Amygdala (tissue), 56 donors: ENCODE measurements around the gene PRPF6.
"Not testable (repeated sequence)": the region's sequence is repeated elsewhere in the genome, so short reads cannot be mapped to it uniquely, and the experiment has no call there.

Source experiments
- DNase-seq, 56 donors: peaks; one replicate each; lab custom pipeline; 2025; lab: John Stamatoyannopoulos, UW

PRPF6 gene

DNA sequence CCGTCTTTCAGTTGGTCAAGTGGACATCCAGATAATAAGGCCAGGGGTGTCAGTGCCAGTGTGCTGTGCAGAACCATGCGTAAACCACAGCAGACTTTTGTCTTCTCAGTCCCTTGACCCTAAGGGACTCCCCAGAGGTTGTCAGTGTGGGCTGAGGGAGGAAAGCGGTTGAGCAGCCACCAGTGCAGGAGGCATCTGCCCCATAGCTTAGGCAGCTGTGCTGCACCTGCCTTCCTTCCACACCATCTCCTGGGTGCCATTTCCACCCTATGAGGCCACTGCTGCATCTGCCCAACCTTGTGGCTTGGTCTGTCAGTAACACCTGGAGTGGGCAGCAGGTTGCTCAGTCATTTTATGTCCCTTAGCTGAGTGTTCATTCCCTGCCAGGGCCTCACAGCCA lies 26.0 kb downstream of the PRPF6 start:
- no peak for DNase-seq

DNA sequence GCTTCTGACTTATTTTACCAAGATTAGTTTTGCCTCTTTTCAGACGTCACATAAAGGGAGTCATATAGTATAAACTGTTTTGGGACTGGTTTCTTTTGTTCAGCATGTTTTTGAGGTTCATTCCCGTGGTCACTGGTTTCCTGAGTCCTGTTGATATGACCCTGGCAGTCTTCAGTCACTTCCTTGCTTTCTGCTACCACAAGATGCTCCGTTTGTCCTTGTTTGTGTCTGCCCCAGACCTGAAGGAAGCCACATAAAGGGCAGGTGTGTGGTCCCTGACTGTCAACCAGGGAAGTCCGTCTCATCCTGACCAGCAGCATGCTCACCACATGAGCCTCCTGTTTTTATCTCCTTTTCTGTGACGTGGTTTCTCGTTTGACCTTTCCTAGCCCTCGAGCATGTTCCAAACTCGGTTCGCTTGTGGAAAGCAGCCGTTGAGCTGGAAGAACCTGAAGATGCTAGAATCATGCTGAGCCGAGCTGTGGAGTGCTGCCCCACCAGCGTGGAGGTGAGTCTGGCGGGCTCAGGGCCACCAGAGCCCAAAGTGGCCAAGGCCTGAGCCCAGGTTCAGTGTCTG lies 29.0 kb downstream of the PRPF6 start:
- no peak for DNase-seq

DNA sequence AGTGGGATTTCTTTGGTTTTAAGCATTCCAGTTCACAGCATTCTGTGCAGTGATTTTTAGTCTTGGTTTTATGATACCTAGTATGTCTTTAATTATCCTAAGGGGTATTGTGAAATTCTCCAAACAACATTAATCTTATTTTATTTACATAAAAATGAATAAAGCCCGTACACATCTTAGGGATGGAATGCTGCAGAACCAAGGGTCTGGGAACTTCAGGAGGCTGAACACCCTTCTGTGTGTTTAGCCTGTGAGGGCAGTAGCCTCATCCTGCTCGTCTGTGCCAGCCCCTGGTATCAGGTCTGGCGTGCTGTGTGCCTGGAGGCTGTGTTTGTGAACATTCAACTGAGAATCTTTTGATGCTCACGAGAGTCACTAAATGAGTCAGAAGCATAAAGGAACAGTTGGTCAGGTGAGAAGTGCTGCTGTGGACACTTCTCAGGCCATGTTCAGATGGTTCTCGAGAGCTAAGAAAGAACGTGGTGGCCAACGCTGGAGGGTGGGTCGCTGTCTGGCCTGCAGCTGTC lies 29.8 kb downstream of the PRPF6 start:
- DNase-seq, result no peak

DNA sequence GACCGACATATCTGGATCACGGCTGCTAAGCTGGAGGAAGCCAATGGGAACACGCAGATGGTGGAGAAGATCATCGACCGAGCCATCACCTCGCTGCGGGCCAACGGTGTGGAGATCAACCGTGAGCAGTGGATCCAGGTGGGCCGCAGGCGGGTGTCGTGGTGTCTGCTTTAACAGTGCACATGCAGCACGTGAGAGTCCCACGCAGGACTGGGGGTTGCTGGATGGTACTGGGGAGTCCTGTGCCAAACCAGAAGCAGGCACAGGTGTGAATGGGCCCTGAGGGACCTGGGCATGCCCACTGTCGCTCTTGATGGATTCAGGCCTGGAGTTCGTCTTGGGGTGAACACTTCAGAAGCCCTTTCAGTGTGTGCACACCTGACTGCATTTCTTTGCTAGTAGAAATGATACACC lies 30.4 kb downstream of the PRPF6 start:
- no peak for DNase-seq

DNA sequence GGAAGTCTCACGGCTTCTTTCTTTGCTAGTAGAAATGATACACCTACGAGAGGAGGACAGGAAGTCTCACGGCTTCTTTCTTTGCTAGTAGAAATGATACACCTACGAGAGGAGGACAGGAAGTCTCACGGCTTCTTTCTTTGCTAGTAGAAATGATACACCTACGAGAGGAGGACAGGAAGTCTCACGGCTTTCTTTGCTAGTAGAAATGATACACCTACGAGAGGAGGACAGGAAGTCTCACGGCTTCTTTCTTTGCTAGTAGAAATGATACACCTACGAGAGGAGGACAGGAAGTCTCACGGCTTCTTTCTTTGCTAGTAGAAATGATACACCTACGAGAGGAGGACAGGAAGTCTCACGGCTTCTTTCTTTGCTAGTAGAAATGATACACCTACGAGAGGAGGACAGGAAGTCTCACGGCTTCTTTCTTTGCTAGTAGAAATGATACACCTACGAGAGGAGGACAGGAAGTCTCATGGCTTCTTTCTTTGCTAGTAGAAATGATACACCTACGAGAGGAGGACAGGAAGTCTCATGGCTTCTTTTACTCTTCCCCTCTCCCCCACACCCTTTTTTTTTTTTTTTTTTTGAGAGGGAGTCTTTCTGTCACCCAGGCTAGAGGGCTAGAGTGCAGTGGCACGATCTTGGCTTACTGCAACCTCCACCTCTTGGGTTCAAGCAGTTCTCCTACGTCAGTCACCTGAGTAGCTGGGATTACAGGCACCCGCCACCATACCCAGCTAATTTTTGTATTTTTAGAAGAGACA lies 31.6 kb downstream of the PRPF6 start:
- DNase-seq, result not testable (repeated sequence)

DNA sequence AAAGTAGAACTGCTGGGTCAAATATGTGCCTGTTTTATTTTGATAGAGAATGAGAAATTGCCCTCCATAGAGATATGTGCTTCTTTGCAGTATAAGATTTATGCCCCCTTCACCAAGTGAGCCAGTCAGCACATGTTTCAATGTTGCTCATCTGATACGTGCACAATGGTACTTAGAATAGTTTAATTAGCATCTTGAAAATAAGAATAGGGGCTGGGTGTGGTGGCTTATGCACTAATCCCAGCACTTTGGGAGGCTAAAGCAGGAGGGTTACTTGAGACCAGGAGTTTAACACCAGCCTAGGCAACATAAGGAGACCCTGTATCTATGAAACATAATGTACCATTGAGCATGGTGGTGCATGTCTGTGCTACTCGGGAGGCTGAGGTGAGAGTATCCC lies 34.7 kb downstream of the PRPF6 start:
- no peak for DNase-seq

DNA sequence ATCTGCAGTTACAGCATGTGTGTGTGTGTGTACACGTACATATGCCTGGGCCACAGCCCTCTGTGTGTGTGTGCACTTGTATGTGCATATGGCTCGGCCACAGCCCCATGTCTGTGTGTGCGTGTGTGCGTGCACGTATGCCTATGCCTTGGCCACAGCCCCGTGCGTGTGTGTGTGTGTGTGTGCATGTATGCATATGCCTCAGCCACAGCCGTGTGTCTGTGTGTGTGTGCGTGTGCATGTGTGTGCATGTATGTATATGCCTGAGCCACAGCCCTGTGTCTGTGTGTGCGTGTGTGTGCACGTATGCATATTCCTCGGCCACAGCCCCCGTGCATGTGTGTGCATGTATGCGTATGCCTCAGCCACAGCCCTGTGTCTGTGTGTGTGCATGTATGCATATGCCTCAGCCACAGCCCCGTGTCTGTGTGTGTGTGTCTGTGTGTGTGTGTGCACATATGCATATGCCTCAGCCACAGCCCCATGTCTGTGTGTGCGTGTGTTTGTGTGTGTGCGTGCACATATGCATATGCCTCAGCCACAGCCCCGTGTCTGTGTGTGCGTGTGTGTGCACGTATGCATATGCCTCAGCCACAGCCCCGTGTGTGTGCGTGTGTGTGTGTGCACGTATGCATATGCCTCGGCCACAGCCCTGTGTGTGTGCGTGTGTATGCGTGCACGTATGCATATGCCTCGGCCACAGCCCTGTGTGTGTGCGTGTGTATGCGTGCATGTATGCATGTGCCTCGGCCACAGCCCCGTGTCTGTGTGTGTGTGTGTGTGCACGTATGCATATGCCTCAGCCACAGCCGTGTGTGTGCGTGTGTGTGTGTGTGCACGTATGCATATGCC lies 40.4 kb downstream of the PRPF6 start:
- DNase-seq, result no peak

DNA sequence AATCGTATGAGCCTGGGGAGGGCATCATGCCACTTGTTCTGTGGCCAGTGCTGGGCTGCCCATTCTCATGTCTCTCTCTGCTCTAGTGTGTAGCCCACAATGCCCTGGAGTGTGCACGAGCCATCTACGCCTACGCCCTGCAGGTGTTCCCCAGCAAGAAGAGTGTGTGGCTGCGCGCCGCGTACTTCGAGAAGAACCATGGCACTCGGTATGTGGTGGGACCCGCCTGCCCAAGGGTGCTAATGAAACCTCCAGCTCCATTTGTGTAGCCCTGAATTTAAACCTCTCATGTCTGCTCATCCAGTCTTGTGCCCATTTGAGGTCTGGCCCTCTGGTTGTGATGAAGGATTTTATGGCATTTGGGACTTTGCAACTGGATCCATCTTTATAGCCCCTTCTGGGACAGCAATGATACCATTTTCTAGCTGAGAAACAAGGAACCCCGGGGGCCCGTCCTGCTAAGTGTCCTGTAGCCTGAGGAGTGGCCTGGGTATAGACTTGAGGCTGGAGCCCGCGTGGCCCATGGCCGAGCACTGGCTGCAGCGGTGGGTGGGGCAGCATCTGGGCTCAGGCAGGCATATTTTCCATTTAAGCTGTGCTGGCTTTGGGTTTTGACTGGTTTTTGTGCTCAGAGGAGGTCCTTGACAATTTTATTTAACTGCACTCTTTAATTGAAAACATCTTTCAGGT lies 41.9 kb downstream of the PRPF6 start:
- DNase-seq, result no peak

DNA sequence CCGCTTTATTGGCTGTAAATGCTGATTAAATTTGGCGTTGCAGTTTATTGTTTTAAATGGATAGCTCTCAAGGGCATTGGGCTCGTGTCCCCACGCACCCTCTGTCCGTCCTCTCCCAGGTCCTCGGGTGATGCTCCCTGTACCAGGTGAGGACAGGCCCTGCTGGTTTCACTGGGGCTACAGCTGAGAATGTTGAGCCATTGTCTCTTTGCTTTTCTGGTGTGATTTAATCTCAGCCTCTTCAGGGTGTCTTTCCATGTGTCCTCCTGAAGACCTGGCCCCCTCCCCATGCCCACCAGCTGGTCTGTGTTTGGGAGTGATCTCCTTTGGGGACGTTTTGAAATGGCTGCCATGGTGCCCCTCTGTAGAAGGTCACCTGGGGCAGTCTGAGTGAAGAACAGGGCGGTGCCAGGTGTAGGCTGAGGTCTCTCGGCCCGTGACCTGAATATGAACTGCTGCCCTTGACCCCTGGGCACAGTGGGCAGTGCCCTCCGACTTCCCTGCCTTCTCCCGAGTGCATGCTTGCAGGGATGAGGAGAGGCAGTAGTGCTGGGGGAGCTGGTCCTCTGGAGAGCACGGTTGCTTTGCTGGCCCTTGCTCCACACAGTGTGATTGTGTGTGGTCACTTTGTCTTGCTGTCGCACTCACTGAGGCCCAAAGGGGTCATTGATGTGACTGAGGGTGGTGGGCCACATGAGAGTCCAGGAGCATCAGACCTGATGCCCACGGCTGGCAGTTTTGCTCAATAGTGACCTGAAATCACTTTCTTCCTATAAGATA lies 42.6 kb downstream of the PRPF6 start:
- DNase-seq, result no peak

DNA sequence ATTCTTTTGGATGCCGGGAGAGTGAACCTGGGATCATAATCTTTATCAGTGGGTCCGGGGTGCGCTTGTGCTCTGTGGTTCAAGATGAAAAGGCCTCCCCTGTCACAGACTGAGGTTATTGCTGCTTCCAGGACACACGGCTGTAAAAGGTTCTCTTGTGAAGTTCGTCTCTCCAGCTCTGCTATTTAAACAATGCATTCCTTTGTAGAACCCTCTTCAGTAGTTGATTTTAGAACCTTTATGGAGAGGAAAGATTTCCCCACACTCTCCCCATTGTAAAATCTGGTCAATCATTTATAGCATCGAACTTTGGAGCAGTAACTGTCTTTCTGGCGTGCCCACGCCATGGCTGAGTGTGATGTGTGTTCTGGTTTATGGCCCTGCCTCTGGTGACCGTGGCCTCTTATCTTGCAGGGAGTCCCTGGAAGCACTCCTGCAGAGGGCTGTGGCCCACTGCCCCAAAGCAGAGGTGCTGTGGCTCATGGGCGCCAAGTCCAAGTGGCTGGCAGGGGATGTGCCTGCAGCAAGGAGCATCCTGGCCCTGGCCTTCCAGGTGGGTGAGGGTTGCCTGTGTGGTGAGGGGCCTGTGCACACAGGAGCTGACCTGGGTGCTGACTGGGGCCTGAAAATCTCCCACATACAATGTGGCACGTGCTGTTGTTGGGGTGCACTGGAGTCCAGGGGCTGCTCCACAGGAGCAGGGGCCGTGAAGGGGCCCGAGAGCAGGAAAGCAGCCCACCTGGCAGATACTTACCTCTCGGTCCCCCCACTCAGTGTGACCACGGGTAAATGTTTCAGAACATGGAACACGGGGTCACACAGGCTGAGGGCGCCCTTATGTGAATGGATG lies 43.4 kb downstream of the PRPF6 start:
- DNase-seq, result no peak

DNA sequence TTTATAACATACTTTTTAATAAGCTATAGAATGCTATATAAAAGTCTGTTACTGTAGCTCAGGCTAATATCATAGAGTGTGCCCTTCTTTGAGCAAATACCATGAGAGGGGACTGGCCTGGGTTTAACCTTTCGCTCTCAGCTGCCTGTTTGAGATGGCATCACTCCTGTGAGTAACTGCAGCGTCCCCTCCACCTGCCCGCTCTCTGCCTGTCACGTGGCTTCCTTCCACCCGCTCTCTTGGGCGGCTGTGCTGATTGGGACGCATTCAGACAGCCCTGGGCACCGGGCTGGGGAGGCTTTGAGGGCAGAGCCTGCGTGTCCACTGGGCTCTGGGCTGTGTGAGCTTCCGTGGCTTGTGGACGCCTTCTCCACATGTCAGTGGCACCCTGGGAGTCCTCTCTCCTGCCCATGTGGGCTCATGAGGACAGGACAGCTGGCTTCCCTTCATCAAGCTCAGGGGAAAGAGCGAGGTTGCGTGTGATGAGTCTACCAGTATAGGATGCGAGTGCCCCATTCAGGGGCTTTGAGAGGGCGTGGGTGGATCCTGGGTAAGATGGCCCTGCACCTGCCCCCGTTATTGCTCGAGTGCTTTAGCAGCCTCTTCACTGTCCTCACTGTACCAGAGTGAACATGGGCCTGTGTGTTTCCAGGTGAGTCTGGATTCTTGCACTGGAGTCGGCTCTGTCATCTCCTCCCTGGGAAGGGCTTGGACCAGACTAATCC lies 44.3 kb downstream of the PRPF6 start:
- no peak for DNase-seq

DNA sequence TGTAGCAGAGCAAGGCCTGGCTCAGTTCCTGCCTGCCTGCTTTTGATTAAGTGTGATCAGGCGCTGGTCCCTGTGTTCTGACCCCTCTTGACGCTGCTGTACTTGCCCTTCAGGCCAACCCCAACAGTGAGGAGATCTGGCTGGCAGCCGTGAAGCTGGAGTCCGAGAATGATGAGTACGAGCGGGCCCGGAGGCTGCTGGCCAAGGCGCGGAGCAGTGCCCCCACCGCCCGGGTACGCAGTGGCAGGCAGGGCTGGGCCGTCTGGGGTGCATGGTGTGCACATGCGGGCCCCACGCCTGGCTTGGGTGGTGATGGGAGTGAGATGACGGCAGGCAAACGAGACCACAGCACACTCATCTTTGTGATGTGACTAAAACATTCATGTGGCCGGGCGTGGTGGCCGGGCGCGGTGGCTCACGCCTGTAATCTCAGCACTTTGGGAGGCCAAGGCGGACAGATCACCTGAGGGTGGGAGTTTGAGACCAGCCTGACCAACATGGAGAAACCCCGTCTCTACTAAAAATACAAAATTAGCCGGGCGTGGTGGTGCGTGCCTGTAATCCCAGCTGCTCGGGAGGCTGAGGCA lies 45.0 kb downstream of the PRPF6 start:
- DNase-seq, result no peak

DNA sequence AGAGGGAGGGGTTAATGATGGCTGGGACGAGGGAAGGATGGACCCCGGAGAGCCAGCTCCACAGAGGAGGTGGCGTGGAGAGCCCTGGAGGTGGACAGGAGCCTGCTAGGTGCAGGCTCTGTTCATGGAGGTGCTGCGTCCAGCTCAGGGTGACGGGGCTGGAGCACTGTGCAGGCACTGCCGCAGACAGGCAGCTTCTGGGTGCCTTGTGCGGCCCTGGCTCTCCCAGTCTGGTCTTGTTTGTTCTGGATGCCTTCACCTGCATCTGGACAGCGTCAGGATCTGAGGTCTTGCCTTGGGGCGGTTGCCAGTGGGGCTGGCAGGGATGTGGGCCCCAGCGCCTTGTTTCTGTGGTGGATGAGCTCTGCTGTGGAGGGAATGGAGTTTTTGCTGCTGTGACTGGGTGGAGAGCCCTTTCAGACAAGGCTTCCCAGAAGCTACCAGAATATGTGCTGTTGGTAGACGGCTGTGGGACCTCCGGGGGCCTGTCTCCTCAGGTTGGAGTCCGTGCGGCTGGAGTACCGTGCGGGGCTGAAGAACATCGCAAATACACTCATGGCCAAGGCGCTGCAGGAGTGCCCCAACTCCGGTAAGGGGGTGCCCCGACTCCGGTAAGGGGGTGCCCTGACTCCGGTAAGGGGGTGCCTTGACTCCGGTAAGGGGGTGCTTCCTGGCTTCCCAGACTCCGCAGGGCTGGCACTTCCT lies 47.2 kb downstream of the PRPF6 start:
- no peak for DNase-seq

DNA sequence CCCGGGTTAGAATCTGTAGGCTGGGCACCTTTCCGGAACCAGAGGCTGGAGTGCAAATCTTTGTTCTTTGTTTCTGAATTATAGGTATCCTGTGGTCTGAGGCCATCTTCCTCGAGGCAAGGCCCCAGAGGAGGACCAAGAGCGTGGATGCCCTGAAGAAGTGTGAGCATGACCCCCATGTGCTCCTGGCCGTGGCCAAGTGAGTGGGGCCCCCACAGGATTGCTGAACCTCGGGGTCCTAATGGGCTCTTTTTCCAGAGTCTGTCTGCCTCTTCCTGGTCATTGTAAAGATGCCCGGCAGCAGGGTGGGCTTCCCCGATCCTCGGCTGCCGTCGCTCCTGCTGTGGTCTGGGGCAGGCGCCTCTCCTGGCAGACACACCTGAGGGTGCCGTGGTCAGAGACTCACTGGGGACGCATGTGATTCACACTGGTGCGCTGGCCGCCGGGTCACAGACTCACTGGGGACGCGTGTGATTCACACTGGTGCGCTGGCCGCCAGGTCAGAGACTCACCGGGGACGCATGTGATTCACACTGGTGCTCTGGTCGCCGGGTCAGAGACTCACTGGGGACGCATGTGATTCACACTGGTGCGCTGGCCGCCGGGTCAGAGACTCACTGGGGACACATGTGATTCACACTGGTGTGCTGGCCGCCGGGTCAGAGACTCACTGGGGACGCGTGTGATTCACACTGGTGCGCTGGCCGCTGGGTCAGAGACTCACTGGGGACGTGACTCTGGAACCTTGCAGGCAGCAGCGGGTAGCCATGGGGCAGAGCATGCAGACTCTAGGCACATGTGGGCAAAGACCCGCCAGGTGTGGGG lies 48.6 kb downstream of the PRPF6 start:
- DNase-seq, result no peak

DNA sequence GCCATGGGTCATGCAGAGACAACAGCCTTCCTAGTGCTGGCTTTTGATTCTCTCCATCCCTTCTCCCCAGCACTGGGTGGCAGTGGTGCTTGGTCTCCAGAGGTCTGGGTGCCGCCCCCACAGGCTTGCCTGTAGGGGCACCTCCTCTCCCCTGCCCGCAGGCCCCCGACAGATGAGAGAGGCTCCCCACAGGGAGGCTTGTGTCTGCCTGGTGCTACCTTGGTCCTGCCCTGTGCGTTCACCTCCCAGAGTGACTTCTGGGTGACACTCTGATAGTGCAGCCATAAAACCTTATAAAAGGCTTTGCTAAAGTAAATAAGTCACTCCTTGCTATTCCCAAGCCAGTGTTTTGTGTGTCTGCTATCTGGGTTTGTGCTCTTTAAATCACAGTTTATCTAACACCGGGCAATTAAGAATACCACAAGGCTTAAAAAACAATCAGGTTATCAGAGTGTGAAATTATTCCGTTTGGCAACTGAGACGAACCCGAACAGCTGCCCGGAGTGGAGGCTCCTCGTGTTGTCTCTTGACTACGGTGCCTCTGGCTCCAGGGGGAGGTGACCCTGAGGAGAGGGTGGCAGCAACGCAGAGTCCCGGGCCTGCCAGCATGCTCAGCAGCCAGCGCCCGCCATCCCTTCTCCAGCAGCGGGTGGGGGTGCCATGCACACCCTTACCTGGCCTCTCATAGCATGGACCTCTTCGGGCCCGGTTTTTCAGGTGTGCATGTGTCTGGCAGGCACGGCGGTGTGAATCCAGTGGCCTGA lies 49.6 kb downstream of the PRPF6 start:
- no peak for DNase-seq
